GM18526 (cell line): ENCODE results near the gene SPNS3.

Source experiments
- POLR2A ChIP-seq: IDR thresholded peaks from 3 replicates; pipeline ENCODE4 v1.6.1; 2011; ENCODE audit not compliant: insufficient read length; ENCODE audit errors: extremely low read depth

SPNS3 gene, protein sequence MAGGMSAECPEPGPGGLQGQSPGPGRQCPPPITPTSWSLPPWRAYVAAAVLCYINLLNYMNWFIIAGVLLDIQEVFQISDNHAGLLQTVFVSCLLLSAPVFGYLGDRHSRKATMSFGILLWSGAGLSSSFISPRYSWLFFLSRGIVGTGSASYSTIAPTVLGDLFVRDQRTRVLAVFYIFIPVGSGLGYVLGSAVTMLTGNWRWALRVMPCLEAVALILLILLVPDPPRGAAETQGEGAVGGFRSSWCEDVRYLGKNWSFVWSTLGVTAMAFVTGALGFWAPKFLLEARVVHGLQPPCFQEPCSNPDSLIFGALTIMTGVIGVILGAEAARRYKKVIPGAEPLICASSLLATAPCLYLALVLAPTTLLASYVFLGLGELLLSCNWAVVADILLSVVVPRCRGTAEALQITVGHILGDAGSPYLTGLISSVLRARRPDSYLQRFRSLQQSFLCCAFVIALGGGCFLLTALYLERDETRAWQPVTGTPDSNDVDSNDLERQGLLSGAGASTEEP

DNA sequence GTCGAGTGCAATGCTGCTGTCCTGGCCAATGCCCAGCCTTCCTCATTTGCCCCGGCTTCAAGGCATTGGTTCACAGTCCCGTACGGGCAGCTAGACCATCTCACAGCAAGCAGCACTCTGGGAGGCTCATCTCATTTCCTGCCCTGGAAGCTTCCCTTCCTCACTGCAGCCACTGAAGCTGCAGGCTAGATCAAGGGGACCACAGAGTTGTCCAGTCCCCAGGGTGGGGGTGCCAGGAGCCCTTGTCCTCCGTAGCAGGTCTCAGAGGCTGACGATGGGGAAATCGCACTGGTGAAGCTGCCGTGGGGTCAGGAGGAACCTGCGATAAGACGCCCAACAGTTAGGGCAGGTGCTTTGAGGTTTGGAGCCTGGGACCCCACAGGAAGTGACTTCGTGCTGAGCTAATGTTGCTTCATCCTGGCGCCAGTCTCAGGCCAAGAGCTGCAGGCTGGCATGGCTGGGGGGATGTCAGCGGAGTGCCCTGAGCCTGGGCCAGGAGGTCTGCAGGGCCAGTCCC lies at the start of gene SPNS3:
SPNS3 (plus strand) TSS at position 426 of the 517 bp plus-strand sequence; CDS start at position 454, 28 bp downstream.
- TF ChIP-seq POLR2A, result no peak

DNA sequence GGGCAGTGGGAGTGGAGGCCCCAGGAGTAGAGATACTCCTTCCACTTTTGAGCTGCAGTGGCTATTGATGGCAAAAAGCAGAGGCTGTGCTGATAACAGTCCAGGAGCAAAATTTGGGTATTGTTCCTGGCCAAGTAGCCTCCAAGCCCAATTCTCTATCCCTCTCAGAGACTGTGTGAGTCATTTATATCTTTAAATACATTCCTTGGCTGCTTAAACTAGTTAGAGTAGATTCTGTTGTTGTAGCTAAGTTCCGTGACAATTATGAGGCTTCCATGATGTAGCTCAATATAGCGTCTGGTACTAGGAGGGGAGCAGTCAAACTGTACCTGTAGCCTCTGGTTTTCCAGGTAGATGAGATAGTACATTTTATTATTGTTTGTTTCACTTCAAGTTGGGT lies 47.3 kb upstream of the SPNS3 start:
- no peak for TF ChIP-seq POLR2A

DNA sequence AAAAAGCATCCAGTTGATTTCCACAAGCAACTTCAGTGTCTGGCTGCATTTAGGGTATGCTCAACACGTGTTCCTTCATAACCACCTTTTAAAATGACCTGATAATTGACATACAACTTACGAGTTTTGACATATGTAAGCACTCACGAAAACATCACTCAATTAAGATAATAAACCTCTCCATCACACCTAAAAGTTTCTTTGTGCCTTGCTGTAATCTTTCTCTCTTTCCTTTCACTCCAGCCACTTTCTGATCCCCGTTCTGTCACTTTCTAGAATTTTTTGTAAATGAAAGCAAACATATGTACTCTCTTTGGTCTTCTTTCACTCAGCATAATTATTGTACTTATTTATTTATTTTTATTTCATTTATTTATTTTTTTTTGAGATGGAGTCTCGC lies 46.6 kb upstream of the SPNS3 start:
- TF ChIP-seq POLR2A, result no peak

DNA sequence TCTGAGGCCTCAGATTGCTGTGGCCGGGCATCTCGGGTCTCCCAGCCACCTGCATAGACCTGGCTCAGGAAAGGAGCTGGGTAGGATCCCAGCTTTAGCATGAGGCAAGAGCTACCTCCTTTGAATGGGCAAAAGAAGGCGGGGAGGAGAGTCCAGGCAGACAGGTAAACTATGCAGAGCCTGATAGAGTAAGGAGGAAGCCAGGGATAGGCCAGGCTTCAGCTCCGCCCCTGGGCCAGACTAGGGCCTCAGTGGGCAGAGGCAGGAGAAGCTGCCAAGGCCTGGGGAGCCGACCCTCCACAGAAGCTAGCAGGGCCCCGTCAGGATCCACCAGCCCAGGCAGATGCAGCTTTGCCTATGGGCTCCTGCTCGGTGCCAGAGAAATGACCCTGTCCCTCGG lies 44.7 kb upstream of the SPNS3 start:
- TF ChIP-seq POLR2A, result no peak

DNA sequence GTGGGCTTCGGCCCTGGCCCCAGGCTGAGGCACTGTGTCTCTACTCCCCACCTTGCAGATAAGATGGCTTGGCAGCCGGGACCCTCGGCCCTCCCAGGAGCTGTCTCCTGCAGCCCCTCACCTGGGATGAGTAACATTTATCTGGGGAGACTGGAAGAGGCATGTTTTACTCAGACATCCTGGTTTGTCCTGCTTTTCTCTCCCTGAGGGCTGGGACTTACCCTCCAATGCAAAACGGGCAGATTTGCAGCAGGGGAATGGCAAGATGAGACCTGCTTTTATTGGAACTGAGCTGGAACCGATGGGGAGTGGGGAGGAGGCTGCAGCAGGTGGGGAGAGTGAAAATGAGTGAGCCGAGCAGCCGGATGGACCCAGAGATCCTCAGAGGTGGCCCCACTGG lies 39.9 kb upstream of the SPNS3 start:
- TF ChIP-seq POLR2A, result no peak

DNA sequence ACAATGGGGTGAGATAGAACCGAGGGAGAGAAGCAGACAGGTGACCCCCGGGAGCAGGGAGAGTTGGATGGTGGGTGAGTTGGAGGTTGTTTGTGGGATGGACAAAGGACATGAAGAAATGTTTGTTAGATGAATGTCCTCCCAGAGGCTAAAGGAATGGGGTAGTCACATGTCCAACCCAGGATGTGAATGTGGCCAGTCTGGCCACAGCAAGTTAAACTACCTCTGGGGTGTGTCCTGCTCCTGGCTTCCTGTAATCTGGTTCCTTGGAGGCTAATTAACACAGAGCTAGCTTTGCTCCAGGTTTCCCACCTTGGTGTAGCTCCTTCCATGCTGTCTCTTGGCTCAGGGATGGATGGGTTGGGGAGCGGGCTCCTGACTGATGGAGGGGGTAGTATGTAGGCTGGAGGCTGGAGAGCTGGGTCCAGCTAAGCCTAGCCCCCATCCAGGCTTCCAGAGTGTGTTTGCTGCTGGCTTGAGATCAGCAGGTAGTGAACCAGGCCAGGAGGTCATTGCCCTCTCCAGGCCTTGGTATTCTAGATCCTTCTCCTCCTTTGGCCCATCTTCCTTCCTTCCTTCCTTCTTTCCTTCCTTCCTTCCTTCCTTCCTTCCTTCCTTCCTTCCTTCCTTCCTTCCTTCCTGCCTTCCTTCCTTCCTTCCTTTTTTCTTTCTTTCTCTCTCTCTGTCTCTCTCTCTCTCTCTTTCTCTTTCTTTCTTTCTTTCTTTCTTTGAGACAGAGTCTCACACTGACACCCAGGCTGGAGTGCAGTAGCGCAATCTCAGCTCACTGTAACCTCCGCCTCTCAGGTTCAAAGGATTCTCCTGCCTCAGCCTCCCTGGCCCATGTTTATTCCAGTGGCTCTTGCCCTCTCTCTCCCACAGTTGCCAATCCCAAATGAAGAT lies 39.3 kb upstream of the SPNS3 start:
- TF ChIP-seq POLR2A, result no peak

DNA sequence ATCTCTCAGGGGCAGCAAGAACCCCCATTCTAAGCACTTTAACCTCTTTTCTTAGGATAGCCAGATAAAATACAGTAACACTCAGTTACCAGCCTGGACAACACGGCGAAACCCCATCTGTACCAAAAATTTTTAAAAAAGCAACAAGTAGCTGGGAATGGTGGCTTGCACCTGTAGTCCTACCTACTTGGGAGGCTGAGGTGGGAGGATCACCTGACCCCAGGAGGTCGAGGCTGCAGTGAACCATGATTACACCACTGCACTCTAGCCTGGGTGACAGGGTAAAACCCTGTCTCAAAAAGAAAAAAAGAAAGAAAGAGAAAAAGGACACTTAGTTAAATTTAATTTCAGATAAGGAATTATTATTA lies 38.6 kb upstream of the SPNS3 start:
- TF ChIP-seq POLR2A, result no peak

DNA sequence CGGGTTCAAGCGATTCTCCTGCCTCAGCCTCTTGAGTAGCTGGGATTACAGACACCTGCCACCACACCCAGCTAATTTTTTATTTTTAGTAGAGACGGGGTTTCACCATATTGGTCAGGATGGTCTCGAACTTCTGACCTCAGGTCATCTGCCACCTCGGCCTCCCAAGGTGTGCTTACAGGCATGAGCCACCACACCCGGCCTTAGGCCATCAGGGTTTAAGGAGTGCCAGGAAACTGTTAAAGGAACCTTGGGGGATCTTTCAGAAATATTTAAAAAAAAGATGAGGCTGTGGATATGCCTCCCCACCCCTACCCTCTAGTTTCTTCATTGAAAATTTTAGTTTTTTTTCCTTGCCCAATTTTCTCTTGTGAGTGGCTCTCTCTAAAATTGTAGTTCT lies 35.9 kb upstream of the SPNS3 start:
- no peak for TF ChIP-seq POLR2A

DNA sequence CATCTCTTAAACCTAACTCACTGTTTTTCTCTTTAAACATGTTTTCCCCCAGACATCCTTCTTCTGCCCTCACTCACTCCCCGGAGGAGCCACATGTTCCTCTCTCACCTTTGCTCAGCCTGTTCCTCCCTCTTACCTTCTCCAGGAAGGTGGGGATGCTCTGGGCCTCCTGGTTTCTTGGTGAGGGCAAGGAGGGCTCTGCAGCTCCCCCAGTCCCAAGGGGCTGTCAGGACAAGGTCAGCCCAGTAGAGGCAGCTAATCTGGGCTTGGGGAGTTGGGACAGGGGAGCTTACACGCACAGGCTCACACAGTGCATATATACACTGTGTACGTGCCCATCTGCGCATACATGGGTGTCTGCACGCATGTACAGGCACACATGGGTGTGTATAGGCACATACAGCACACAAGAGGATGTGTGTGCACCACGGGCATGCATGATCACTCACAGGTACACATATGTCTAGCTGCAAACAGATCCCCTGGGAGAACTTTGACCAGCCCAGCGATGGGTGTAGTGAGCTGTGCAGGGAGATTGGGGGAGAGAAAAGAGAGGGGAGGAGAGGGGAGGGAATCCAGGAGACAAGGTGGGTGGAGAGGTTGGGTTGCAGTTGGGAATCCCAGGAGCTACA lies 28.6 kb upstream of the SPNS3 start:
- no peak for TF ChIP-seq POLR2A

DNA sequence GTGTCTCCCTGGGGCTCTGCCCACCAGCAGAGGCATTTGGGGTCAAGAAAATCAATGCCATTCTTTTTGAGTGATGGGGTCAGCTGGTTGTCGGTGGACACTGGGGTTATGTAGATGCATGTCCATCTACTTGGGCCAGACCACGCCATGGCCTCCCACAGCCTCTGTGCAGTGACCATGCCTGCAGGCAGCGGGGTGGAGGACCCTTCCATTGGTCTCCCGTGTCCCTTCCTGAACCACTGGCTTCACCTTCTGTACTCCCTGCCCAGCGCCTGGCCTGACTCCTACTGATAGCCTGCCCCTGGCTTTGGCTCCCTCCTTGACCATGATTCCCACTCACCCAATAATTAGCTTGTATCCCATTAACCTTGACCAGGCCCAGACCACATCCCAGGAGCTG lies 28.0 kb upstream of the SPNS3 start:
- TF ChIP-seq POLR2A, result no peak

DNA sequence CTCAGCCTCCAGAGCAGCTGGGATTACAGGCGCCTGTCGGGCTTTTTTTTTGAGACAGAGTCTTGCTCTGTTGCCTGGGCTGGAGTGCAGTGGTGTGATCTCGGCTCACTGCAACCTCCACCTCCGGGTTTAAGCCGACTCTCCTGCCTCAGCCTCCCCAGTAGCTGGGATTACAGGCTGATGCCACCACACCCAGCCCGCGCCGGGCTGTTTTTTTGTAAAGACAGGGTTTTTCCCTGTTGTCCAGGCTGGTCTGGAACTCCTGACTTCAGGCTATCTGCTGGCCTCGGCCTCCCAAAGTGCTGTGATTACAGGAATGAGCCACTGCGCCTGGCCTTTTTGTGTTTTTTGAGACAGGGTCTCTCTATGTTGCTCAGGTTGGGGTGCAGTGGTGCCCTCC lies 27.4 kb upstream of the SPNS3 start:
- TF ChIP-seq POLR2A, result no peak

DNA sequence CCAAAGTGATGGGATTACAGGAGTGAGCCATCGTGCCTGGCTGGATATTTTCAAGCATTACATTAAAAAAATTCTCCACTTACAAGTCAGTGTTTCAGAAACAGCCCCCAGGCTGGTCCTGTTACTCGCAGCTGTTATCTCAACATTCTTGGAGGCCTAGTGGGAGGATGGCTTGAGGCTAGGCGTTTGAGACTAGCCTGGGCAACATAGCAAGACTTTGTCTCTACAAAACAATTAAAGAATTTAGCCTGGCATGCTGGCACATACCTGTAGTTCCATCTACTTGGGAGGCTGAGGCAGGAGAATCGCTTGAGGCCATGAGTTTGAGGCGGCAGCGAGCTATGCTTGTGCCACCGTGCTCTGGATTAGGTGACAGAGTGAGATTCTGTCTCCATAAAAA lies 26.5 kb upstream of the SPNS3 start:
- no peak for TF ChIP-seq POLR2A

DNA sequence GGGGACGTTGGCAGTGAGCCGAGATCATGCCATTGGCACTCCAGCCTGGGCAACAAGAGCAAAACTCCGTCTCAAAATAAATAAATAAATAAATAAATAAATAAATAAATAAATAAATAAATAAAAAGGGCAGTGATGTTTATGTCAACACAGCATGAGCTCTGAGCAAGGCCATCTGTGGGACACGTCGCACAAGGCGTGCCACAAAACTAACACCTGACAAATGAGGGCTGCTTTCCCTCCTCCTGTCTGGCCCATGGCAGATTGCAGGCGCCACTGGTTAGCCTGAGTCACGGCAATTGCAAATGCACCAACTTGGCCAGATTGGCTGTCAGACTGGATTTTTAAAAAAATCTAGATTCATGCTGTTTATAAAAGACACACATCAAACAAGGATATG lies 25.9 kb upstream of the SPNS3 start:
- TF ChIP-seq POLR2A, result no peak

DNA sequence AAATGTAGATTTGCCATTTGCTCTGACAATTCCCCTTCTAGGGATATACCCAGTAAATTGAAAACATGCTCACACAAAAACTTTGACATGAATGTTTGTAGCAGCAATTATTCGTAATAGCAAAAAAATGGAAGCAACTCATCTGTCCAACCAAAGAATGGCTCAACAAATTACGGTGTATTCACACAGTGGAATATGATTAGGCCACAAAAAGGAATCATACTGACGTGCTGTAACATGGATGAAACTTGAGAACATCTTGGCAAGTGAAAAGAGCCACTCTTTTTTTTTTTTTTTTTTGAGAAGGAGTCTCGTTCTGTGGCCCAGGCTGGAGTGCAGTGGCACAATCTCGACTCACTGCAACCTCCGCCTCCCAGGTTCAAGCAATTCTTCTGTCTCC lies 24.1 kb upstream of the SPNS3 start:
- no peak for TF ChIP-seq POLR2A

DNA sequence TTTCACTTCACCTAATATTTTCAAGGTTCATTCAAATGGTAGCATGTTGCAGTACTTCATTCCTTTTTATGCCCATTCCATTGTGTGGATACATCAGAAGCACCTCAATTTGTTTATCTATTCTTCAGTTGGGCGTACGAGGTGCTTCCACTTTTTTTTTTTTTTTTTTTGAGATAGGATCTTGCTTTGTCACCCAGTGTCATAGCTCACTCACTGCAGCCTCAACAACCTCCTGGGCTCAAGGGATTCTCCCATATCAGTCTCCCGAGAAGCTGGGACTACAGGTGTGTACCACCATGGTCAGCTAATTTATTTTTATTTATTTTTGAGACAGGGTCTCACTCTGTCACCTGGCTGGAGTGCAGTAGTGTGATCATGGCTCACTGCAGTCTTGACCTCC lies 22.5 kb upstream of the SPNS3 start:
- no peak for TF ChIP-seq POLR2A

DNA sequence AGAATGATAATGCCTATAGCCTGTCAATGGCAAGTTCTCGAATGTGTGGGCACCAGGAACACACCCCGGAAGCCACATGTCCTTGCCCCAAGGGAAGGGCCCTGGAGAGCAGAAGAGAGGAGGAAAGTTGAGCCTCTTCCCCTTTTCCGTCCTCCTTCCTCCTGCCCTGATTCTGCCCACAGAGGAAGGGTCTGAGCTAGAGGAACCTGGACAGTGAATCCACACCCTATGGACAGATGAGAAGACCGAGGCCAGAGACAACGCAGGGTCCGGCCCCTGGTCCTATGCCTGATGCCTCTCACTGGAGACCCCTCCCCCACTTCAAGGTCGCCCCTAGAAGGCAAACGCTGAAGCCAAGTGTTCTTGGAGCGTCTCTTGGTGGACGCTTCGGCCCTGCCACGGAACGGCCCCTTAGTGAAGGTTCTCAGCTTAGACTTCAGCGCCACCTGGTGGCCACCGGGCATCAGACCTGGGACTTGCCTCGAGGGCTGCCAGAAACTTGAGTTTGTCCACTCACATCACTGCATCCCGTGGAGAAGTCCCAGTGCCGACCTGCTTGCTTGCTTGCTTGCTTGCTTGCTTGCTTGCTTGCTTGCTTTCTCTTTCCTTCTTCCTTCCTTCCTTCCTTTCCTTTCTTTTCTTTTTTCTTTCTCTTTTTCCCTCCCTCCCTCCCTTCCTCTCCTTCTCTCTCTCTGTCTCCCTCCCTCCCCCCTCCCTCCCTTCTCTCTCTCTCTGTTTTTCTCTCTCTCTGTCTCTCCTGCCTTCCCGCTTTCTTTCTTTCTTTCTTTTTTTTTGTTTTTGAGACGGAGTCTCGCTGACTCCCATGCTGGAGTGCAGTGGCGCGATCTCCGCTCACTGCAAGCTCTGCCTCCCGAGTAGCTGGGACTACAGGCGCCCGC lies 20.6 kb upstream of the SPNS3 start:
- TF ChIP-seq POLR2A, result no peak
